Measurements from ENCODE around the gene PTPRD.

The PTPRD gene

DNA sequence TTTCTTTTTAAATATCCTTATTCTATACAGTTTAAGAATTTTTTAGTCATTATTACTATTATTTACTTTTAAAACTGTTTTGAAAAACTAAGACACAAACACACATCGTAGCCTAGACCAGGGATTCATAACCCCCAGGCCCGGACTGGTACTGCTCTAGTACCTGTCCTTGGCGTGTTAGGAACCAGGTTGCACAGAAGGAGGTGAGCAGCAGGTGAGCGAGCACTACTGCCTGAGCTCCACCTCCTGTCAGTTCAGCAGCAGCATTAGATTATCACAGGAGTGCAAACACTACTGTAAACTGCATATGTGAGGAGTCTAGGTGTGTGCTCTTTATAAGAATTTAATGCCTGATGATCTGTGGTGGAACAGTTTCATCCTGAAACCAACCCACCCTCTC, 357.0 kb downstream of the PTPRD start:
- no peak overlapping the region for H2AFZ ChIP-seq (ENCODE audit: low read length)
- no peaks in the 10 kb centered on the region for H3K9me2 ChIP-seq (replicated peaks; ENCODE audit: low read depth, low read length)
- H3K9ac ChIP-seq (ENCODE audit: low read depth, low read length, poor library complexity, severe bottlenecking) = no peak overlapping the region
- H4K20me1 ChIP-seq (ENCODE audit: insufficient read depth, low read length, poor library complexity, severe bottlenecking) = no peaks in the 10 kb centered on the region
- H3K4me2 ChIP-seq (ENCODE audit: low read depth, low read length, poor library complexity, severe bottlenecking) = no peak overlapping the region
- H3K9me3 ChIP-seq (ENCODE audit: insufficient read depth, low read depth, low read length) = no peaks in the 10 kb centered on the region
- no peaks in the 10 kb centered on the region for H3K79me2 ChIP-seq (ENCODE audit: insufficient read depth, low read length)
- no peak overlapping the region for H3K4me3 ChIP-seq (ENCODE audit: low read length, poor library complexity, severe bottlenecking)
- no peaks in the 10 kb centered on the region for H3K4me1 ChIP-seq (ENCODE audit: insufficient read depth, low read length, poor library complexity, severe bottlenecking)
- no peaks in the 10 kb centered on the region for H3F3A ChIP-seq (ENCODE audit: low read depth)
- TF ChIP-seq, protein P1, sequence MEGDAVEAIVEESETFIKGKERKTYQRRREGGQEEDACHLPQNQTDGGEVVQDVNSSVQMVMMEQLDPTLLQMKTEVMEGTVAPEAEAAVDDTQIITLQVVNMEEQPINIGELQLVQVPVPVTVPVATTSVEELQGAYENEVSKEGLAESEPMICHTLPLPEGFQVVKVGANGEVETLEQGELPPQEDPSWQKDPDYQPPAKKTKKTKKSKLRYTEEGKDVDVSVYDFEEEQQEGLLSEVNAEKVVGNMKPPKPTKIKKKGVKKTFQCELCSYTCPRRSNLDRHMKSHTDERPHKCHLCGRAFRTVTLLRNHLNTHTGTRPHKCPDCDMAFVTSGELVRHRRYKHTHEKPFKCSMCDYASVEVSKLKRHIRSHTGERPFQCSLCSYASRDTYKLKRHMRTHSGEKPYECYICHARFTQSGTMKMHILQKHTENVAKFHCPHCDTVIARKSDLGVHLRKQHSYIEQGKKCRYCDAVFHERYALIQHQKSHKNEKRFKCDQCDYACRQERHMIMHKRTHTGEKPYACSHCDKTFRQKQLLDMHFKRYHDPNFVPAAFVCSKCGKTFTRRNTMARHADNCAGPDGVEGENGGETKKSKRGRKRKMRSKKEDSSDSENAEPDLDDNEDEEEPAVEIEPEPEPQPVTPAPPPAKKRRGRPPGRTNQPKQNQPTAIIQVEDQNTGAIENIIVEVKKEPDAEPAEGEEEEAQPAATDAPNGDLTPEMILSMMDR (conservative IDR thresholded peaks at IDR 0.05; ENCODE audit: low read length) = no peak
- no peak for TF ChIP-seq EZH2phosphoT487 (IDR thresholded peaks at IDR 0.05; ENCODE audit: borderline replicate concordance)
- H3K27me3 ChIP-seq (ENCODE audit: insufficient read depth, low read length, poor library complexity, severe bottlenecking) = no peaks in the 10 kb centered on the region
- H3K36me3 ChIP-seq (ENCODE audit: insufficient read depth, low read length) = no peaks in the 10 kb centered on the region

DNA sequence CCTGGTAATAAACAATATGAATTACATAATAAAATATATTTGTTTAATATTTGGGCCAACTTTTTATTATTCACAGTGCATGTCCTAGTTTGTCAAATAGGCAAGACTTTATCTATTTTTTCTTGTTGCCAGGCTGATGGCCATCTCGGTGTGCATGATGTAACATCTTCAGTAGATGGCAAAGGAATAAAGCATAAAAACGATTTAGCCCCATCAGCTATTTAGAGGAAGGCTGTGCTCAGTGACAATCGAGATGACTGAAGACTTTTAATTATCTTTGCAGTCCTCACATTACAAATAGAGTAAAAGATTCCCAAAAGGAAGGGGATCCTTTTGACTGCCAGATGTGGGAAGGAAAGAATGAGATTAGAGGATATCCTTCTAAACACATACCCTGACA, 358.5 kb downstream of the PTPRD start:
- Histone ChIP-seq H3K4me3 (ENCODE audit: low read length, poor library complexity, severe bottlenecking) (no peak overlapping the region), H3K27me3 (ENCODE audit: insufficient read depth, low read length, poor library complexity, severe bottlenecking) (no peaks in the 10 kb centered on the region), H3K36me3 (ENCODE audit: insufficient read depth, low read length) (no peaks in the 10 kb centered on the region), H3K4me2 (ENCODE audit: low read depth, low read length, poor library complexity, severe bottlenecking) (no peak overlapping the region), H3K79me2 (ENCODE audit: insufficient read depth, low read length) (no peaks in the 10 kb centered on the region), H3K9ac (ENCODE audit: low read depth, low read length, poor library complexity, severe bottlenecking) (no peak overlapping the region), H3F3A (ENCODE audit: low read depth) (no peaks in the 10 kb centered on the region), H3K9me2 (replicated peaks; ENCODE audit: low read depth, low read length) (no peaks in the 10 kb centered on the region), H2AFZ (ENCODE audit: low read length) (no peak overlapping the region), H4K20me1 (ENCODE audit: insufficient read depth, low read length, poor library complexity, severe bottlenecking) (no peaks in the 10 kb centered on the region), H3K4me1 (ENCODE audit: insufficient read depth, low read length, poor library complexity, severe bottlenecking) (no peaks in the 10 kb centered on the region), H3K9me3 (ENCODE audit: insufficient read depth, low read depth, low read length) (no peaks in the 10 kb centered on the region)
- no peak for TF ChIP-seq EZH2phosphoT487 (IDR thresholded peaks at IDR 0.05; ENCODE audit: borderline replicate concordance)
- TF ChIP-seq, protein P1 (conservative IDR thresholded peaks at IDR 0.05; ENCODE audit: low read length) = no peak

DNA sequence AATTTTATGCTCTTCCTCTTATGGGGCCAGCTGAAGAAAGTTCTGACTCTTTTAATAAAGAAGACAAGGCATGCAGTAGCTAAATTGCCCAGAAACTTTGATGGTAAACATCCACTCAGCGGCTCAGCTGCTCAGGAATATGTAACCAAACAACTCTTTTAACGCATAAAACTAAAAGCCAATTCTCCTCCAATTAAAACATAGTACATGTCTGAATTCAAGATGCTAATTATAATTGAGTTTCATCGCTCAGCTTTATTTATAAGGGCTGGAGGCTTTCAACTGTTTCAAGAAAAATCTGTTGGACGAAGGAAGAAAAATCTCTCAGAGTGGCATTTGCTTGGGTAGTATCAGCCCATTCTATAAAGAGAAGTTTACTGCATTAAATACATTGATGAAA, 359.5 kb downstream of the PTPRD start:
- H3K9me3 ChIP-seq (ENCODE audit: insufficient read depth, low read depth, low read length) = no peaks in the 10 kb centered on the region
- no peaks in the 10 kb centered on the region for H3K36me3 ChIP-seq (ENCODE audit: insufficient read depth, low read length)
- no peaks in the 10 kb centered on the region for H4K20me1 ChIP-seq (ENCODE audit: insufficient read depth, low read length, poor library complexity, severe bottlenecking)
- H3K4me3 ChIP-seq (ENCODE audit: low read length, poor library complexity, severe bottlenecking) = no peak overlapping the region
- no peak overlapping the region for H3K4me2 ChIP-seq (ENCODE audit: low read depth, low read length, poor library complexity, severe bottlenecking)
- H3K79me2 ChIP-seq (ENCODE audit: insufficient read depth, low read length) = no peaks in the 10 kb centered on the region
- no peaks in the 10 kb centered on the region for H3F3A ChIP-seq (ENCODE audit: low read depth)
- no peaks in the 10 kb centered on the region for H3K9me2 ChIP-seq (replicated peaks; ENCODE audit: low read depth, low read length)
- no peaks in the 10 kb centered on the region for H3K4me1 ChIP-seq (ENCODE audit: insufficient read depth, low read length, poor library complexity, severe bottlenecking)
- no peaks in the 10 kb centered on the region for H3K27me3 ChIP-seq (ENCODE audit: insufficient read depth, low read length, poor library complexity, severe bottlenecking)
- H2AFZ ChIP-seq (ENCODE audit: low read length) = no peak overlapping the region
- TF ChIP-seq, protein P1 (conservative IDR thresholded peaks at IDR 0.05; ENCODE audit: low read length) = no peak
- TF ChIP-seq EZH2phosphoT487 (IDR thresholded peaks at IDR 0.05; ENCODE audit: borderline replicate concordance) = no peak
- no peak overlapping the region for H3K9ac ChIP-seq (ENCODE audit: low read depth, low read length, poor library complexity, severe bottlenecking)

Measured in Loucy (cell line).